ENCODE results near the gene POC1A.
"Not testable (repeated sequence)": the region's sequence is repeated elsewhere in the genome, so short reads cannot be mapped to it uniquely, and the experiment has no call there.

POC1A gene

GRCh38 chr3:52043039-52043438 lies 111.2 kb downstream of the POC1A start:
- H3K4me3 Mint-ChIP-seq; H3K36me3 Mint-ChIP-seq; H3K9me3 Mint-ChIP-seq (ENCODE audit: low read depth); H3K27me3 Mint-ChIP-seq; H3K27ac Mint-ChIP-seq: not testable (repeated sequence)
- peaks cover 10% of the 10 kb centered on the region for H3K4me1 Mint-ChIP-seq (ENCODE audit: low read depth)

- no peak overlapping the region for H3K27ac Mint-ChIP-seq
Measured at GRCh38 chr3:52041118-52041731, 113.0 kb downstream of the POC1A start.

DNA sequence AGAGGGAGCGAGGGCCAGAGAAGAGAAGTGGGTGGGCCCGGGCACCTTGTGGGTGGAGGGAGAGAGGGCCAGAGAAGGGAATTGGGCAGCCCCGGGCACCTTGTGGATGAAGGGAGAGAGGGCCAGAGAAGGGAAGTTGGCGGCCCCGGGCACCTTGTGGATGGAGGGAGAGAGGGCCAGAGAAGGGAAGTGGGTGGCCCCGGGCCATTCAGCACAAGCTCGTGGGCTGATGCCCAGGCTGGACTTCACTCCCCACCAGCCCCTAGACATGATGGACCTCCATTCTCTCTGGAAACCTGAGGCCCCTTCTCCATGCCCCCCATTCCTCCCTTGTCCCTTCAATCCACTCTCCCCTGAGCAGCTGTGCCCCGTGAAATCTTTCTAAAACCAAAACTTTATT lies 113.6 kb downstream of the POC1A start:
- Mint-ChIP-seq H3K4me3 (no peak overlapping the region), H3K36me3 (no peaks in the 10 kb centered on the region), H3K27ac (no peak overlapping the region), H3K9me3 (ENCODE audit: low read depth) (no peaks in the 10 kb centered on the region), H3K4me1 (ENCODE audit: low read depth) (peaks cover 10% of the 10 kb centered on the region), H3K27me3 (no peaks in the 10 kb centered on the region)

More at GRCh38 chr3:52041118-52041731, 113.0 kb downstream of the POC1A start:
- Mint-ChIP-seq H3K4me3 (no peak overlapping the region), H3K36me3 (no peaks in the 10 kb centered on the region), H3K9me3 (ENCODE audit: low read depth) (no peaks in the 10 kb centered on the region), H3K27me3 (no peaks in the 10 kb centered on the region), H3K4me1 (ENCODE audit: low read depth) (peaks cover 10% of the 10 kb centered on the region)

DNA sequence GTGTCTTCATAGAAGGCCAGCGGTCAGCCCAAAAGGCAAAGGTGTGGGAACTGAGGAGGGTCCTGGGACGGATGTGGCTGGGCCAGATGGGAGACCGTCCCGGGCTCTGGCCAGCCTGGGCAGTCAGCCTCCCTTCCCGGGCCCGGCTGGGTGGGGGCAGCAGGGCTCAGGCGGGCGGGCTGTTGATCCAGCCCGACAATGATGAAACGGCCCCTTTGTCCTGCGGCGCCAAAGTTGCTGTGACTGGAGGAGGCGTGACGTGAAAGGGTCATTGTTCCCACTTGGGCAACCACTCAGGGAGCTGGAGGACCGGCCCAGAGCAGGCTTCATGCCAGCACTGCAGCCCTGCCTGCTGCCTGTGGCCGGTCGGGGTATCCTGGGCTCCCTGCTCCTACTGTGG lies 114.4 kb downstream of the POC1A start:
- Mint-ChIP-seq H3K4me3 (no peak overlapping the region), H3K4me1 (ENCODE audit: low read depth) (peaks cover 6% of the 10 kb centered on the region), H3K27ac (no peak overlapping the region), H3K9me3 (ENCODE audit: low read depth) (no peaks in the 10 kb centered on the region), H3K27me3 (no peaks in the 10 kb centered on the region), H3K36me3 (no peaks in the 10 kb centered on the region)

- H3K27me3 Mint-ChIP-seq = no peaks in the 10 kb centered on the region
- no peaks in the 10 kb centered on the region for H3K9me3 Mint-ChIP-seq (ENCODE audit: low read depth)
- no peak overlapping the region for H3K27ac Mint-ChIP-seq
- no peaks in the 10 kb centered on the region for H3K36me3 Mint-ChIP-seq
- H3K4me3 Mint-ChIP-seq = no peak overlapping the region
- H3K4me1 Mint-ChIP-seq (ENCODE audit: low read depth) = peaks cover 6% of the 10 kb centered on the region
Measured at GRCh38 chr3:52039426-52039825, 114.8 kb downstream of the POC1A start.

DNA sequence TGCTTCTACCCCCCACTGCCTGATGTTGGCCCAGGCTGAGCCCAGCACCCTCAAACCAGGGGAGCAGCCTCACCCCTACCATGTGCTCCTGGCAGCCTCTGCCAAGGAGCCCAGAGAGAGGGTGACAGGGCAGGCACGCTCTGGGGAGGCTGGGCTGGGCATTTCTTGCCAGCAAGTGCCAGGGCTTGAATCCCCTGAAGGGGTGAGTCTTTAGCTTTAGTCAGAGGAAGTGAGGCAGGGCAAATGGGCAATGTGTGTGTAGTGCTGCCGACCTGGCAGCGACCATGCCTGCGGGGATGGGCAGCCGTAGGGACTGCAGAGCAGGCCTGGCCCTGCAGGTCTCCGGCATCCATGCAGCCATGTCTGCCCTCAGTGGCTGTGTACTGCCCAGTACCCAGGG lies 116.0 kb downstream of the POC1A start:
- H3K27ac Mint-ChIP-seq = no peak overlapping the region
- peaks cover 6% of the 10 kb centered on the region for H3K4me1 Mint-ChIP-seq (ENCODE audit: low read depth)
- no peak overlapping the region for H3K4me3 Mint-ChIP-seq
- H3K27me3 Mint-ChIP-seq = no peaks in the 10 kb centered on the region
- H3K36me3 Mint-ChIP-seq = no peaks in the 10 kb centered on the region
- no peaks in the 10 kb centered on the region for H3K9me3 Mint-ChIP-seq (ENCODE audit: low read depth)

- Mint-ChIP-seq H3K27ac (no peak overlapping the region), H3K27me3 (no peaks in the 10 kb centered on the region), H3K4me1 (ENCODE audit: low read depth) (peaks cover 6% of the 10 kb centered on the region), H3K36me3 (no peaks in the 10 kb centered on the region), H3K4me3 (no peak overlapping the region), H3K9me3 (ENCODE audit: low read depth) (no peaks in the 10 kb centered on the region)
Measured at GRCh38 chr3:52037291-52037690, 116.9 kb downstream of the POC1A start.

- Mint-ChIP-seq H3K4me1 (ENCODE audit: low read depth) (peaks cover 2% of the 10 kb centered on the region), H3K9me3 (ENCODE audit: low read depth) (no peaks in the 10 kb centered on the region), H3K27ac (no peak overlapping the region), H3K27me3 (no peaks in the 10 kb centered on the region), H3K4me3 (no peak overlapping the region), H3K36me3 (no peaks in the 10 kb centered on the region)
Measured at GRCh38 chr3:52036829-52037228, 117.4 kb downstream of the POC1A start.

GRCh38 chr3:52036222-52036694 lies 118.0 kb downstream of the POC1A start:
- Mint-ChIP-seq H3K27ac (no peak overlapping the region), H3K4me3 (no peak overlapping the region), H3K36me3 (no peaks in the 10 kb centered on the region), H3K27me3 (no peaks in the 10 kb centered on the region), H3K4me1 (ENCODE audit: low read depth) (no peaks in the 10 kb centered on the region), H3K9me3 (ENCODE audit: low read depth) (no peaks in the 10 kb centered on the region)

DNA sequence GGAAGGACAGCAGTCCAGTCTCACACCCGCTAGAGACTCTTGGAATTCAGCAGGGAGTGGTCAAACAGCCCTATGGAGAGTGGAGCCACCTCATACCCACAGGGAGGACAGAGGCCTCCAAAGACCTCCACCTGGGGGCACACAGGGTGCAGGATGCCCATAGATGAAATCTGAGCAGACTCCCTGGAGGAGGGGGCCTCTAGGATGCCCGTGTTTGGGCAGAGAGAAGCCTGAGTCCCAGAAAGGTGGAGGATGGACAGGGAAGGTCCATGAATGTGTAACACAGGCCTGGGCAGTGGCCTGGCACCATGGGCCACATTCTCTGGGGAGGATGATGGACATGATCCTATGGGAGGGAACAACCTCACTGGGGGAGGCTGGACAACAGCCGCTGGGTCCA lies 119.6 kb downstream of the POC1A start:
- Mint-ChIP-seq H3K4me1 (ENCODE audit: low read depth) (no peaks in the 10 kb centered on the region), H3K9me3 (ENCODE audit: low read depth) (no peaks in the 10 kb centered on the region), H3K36me3 (no peaks in the 10 kb centered on the region), H3K27me3 (no peaks in the 10 kb centered on the region), H3K27ac (no peak overlapping the region), H3K4me3 (no peak overlapping the region)

- Mint-ChIP-seq H3K4me3 (no peak overlapping the region), H3K27me3 (no peaks in the 10 kb centered on the region), H3K4me1 (ENCODE audit: low read depth) (no peaks in the 10 kb centered on the region), H3K9me3 (ENCODE audit: low read depth) (no peaks in the 10 kb centered on the region), H3K36me3 (no peaks in the 10 kb centered on the region), H3K27ac (no peak overlapping the region)
Measured at GRCh38 chr3:52034212-52034611, 120.0 kb downstream of the POC1A start.

DNA sequence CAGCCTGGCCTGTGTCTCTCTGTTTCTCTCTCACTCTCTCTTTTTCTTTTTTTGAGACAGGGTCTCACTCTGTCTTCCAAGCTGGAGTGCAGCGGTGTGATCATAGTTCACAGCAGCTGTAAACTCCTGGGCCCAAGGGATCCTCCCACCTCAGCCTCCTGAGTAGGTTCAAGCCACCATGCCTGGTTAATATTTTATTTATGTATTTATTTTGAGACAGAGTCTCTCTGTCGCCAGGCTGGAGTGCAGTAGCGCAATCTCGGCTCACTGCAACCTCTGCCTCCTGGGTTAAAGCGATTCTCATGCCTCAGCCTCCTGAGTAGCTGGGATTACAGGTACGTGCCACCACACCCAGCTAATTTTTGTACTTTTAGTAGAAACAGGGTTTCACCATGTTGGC lies 120.5 kb downstream of the POC1A start:
- H3K27ac Mint-ChIP-seq; H3K4me3 Mint-ChIP-seq; H3K36me3 Mint-ChIP-seq; H3K27me3 Mint-ChIP-seq; H3K4me1 Mint-ChIP-seq (ENCODE audit: low read depth); H3K9me3 Mint-ChIP-seq (ENCODE audit: low read depth): not testable (repeated sequence)

- no peaks in the 10 kb centered on the region for H3K9me3 Mint-ChIP-seq (ENCODE audit: low read depth)
- H3K4me1 Mint-ChIP-seq (ENCODE audit: low read depth) = no peaks in the 10 kb centered on the region
- H3K27ac Mint-ChIP-seq = no peak overlapping the region
- no peak overlapping the region for H3K4me3 Mint-ChIP-seq
- H3K36me3 Mint-ChIP-seq = no peaks in the 10 kb centered on the region
- H3K27me3 Mint-ChIP-seq = no peaks in the 10 kb centered on the region
Measured at GRCh38 chr3:52032702-52033408, 121.4 kb downstream of the POC1A start.

DNA sequence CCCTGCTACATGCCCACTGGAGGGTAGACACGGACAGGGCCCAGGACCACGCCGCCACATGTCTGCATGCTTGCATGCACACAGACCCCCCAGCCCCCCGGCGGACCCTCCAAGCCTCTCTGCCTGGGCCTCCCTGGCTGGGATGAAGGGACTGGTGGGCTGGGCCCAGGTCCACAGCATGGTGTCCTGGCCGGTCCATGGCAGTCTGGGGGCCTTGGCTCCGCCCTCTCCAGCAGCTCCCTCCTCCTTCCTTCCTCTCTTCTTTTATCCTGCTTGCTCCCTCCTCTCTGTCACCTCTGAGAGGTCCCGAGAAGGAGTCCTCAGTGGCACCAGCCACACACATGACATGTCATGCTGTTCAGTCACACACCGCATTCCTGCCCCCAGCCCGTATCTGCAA lies 122.3 kb downstream of the POC1A start:
- Mint-ChIP-seq H3K36me3 (no peaks in the 10 kb centered on the region), H3K27me3 (no peaks in the 10 kb centered on the region), H3K4me1 (ENCODE audit: low read depth) (no peaks in the 10 kb centered on the region), H3K27ac (no peak overlapping the region), H3K9me3 (ENCODE audit: low read depth) (no peaks in the 10 kb centered on the region), H3K4me3 (no peak overlapping the region)

DNA sequence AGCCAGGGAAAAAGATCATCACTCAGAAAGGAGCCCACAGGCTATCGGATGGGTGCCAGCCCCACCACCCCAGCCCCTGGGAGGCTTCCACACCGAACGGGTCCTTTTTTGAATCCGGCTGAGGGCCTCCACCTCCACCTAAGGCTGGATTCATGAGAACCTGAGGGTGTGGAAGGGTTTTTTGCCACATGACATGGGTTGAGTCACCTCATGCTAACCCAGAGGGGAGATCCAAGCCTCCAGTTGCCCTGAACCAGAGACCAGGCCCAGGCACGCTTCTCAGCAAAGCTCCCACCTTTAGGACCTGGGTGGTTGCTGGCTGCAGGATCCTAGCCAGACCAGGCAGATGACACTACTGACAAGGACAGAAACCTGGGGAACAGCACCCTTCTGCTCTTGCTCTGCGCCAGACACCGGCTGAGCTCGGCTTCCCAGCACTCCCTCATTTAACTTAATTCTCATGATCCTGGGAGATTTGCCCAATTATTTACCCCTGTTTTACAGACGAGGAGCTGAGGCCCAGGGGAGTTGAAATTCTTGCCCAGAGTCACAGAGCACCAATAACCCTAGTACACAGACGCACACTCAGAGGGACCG lies 123.4 kb downstream of the POC1A start:
- Mint-ChIP-seq H3K27me3 (no peaks in the 10 kb centered on the region), H3K27ac (no peak overlapping the region), H3K36me3 (no peaks in the 10 kb centered on the region)

More for the DNA sequence above, 123.4 kb downstream of the POC1A start:
- Mint-ChIP-seq H3K4me3 (no peak overlapping the region), H3K9me3 (ENCODE audit: low read depth) (no peaks in the 10 kb centered on the region), H3K4me1 (ENCODE audit: low read depth) (no peaks in the 10 kb centered on the region)
